GM10847 (cell line): ENCODE data around the gene CILP2.

Experiments used
- POLR2A ChIP-seq: IDR thresholded peaks from 2 replicates; pipeline ENCODE4 v1.6.1; 2011; ENCODE audit not compliant: insufficient read length; ENCODE audit errors: extremely low read depth

CILP2 gene

GRCh38 chr19:19499272-19499995 is 38.6 kb upstream of the CILP2 start:
- no peak for TF ChIP-seq POLR2A

GRCh38 chr19:19500975-19501644 is 37.0 kb upstream of the CILP2 start:
- TF ChIP-seq POLR2A = no peak

- TF ChIP-seq POLR2A = no peak
Measured at GRCh38 chr19:19501798-19502197, 36.3 kb upstream of the CILP2 start.

GRCh38 chr19:19502281-19502680 is 35.8 kb upstream of the CILP2 start:
- TF ChIP-seq POLR2A = no peak

- TF ChIP-seq POLR2A = no peak
Measured at GRCh38 chr19:19502808-19503602, 35.1 kb upstream of the CILP2 start.

- TF ChIP-seq POLR2A = no peak
Measured at GRCh38 chr19:19504754-19505668, 33.1 kb upstream of the CILP2 start.

- TF ChIP-seq POLR2A = no peak
Measured at GRCh38 chr19:19505669-19506326, 32.3 kb upstream of the CILP2 start.

- no peak for TF ChIP-seq POLR2A
Measured at GRCh38 chr19:19506592-19506991, 31.5 kb upstream of the CILP2 start.

GRCh38 chr19:19507354-19507753 is 30.7 kb upstream of the CILP2 start:
- TF ChIP-seq POLR2A = no peak

GRCh38 chr19:19508217-19508616 is 29.8 kb upstream of the CILP2 start:
- no peak for TF ChIP-seq POLR2A

GRCh38 chr19:19510432-19510831 is 27.6 kb upstream of the CILP2 start:
- no peak for TF ChIP-seq POLR2A

- TF ChIP-seq POLR2A = no peak
Measured at GRCh38 chr19:19513682-19514081, 24.4 kb upstream of the CILP2 start.

- TF ChIP-seq POLR2A = no peak
Measured at GRCh38 chr19:19514215-19514657, 23.8 kb upstream of the CILP2 start.

- TF ChIP-seq POLR2A = no peak
Measured at GRCh38 chr19:19514881-19515641, 23.0 kb upstream of the CILP2 start, which contains the start of gene TSSK6. Gene TSSK6 (minus strand): TSS chr19:19515548. CDS start chr19:19515427, 121 bp downstream.
